Measurements from ENCODE around the gene WDR70.

Gene WDR70

DNA sequence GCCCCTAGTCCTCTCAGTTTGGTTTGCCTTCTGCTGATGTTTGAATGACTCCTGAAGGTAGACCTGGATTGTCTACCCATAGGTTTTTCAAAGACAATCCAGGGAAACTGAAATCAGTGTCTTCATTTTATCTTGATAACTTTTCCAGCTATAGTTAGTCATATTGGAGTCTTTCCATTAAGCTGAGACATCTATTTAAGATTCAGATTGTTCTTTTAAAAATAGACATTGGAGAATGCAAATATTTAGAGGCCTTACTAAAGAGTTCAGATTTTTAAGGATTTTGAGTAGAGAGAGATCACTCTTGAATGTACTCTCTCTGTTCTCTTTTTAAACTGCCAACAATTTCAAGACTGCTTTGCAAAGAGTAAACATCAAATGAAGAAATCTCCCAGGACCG is 391.7 kb downstream of the WDR70 start:
- Histone ChIP-seq H3K9me3 (peaks cover 0 to 11% (median 0%) of the 10 kb centered on the region in 3 donors), H3K27me3 (no peaks in the 10 kb centered on the region), H3K4me3 (no peak overlapping the region), H3K27ac (no peak overlapping the region), H3K36me3 (no peaks in the 10 kb centered on the region), H3K4me1 (no peaks in the 10 kb centered on the region)
- TF ChIP-seq, protein P1, sequence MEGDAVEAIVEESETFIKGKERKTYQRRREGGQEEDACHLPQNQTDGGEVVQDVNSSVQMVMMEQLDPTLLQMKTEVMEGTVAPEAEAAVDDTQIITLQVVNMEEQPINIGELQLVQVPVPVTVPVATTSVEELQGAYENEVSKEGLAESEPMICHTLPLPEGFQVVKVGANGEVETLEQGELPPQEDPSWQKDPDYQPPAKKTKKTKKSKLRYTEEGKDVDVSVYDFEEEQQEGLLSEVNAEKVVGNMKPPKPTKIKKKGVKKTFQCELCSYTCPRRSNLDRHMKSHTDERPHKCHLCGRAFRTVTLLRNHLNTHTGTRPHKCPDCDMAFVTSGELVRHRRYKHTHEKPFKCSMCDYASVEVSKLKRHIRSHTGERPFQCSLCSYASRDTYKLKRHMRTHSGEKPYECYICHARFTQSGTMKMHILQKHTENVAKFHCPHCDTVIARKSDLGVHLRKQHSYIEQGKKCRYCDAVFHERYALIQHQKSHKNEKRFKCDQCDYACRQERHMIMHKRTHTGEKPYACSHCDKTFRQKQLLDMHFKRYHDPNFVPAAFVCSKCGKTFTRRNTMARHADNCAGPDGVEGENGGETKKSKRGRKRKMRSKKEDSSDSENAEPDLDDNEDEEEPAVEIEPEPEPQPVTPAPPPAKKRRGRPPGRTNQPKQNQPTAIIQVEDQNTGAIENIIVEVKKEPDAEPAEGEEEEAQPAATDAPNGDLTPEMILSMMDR (IDR thresholded peaks at IDR 0.05): no peak
- intact Hi-C loops (cut with DNase I; ENCODE audit: low total_unique reads): no loop called here
- no peak for DNase-seq

DNA sequence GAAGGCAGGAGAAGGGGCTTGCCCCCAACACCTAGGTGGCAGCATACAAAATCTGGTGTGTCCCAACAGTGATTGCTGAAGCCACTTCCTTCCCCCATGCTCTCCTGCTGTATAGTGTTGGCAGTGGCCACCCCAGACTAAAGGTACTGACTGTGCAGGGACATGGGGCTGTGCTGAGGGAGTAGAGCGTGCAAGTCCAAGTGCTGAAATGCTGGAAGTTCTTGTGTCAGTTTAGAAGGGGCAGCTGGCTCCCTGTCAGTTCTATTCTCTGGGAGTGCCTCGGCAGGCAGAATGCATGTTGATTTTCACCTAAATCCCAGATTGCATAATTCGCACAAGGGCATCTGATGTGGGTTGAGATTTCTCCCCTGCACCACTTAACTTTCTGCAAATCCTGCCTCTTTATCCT is 392.1 kb downstream of the WDR70 start:
- TF ChIP-seq, protein P1 (IDR thresholded peaks at IDR 0.05): no peak
- intact Hi-C loops (cut with DNase I; ENCODE audit: low total_unique reads): no loop called here
- Histone ChIP-seq H3K9me3 (peaks cover 0 to 11% (median 0%) of the 10 kb centered on the region in 3 donors), H3K27me3 (no peaks in the 10 kb centered on the region), H3K36me3 (no peaks in the 10 kb centered on the region), H3K27ac (no peak overlapping the region), H3K4me1 (no peaks in the 10 kb centered on the region), H3K4me3 (no peak overlapping the region)
- DNase-seq: no peak

DNA sequence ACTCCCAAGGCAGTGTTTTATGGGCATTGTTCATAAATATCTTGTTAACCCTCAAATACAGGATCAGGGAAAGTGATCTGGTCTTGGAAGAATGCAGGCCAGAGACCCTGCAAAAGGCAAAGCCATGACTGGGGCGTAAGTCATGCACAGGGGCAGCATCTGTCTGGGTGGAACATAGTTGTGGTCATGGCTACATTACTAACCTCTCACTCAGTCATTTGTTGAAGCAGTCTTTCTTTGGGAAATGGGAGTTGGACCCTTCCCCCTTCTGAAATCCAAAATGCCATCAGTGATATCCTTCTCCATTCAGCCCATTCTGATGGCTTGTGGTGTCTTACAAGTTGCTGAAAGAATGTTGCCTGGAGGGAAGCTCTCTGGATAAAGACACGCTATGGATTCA is 392.6 kb downstream of the WDR70 start:
- H3K4me1 ChIP-seq: no peaks in the 10 kb centered on the region
- no peak for DNase-seq
- H3K9me3 ChIP-seq: peaks cover 0 to 11% (median 0%) of the 10 kb centered on the region in 3 donors
- no peak overlapping the region for H3K4me3 ChIP-seq
- H3K27ac ChIP-seq: no peak overlapping the region
- H3K36me3 ChIP-seq: no peaks in the 10 kb centered on the region
- H3K27me3 ChIP-seq: no peaks in the 10 kb centered on the region
- intact Hi-C loops (cut with DNase I; ENCODE audit: low total_unique reads): no loop called here
- TF ChIP-seq, protein P1 (IDR thresholded peaks at IDR 0.05): no peak

DNA sequence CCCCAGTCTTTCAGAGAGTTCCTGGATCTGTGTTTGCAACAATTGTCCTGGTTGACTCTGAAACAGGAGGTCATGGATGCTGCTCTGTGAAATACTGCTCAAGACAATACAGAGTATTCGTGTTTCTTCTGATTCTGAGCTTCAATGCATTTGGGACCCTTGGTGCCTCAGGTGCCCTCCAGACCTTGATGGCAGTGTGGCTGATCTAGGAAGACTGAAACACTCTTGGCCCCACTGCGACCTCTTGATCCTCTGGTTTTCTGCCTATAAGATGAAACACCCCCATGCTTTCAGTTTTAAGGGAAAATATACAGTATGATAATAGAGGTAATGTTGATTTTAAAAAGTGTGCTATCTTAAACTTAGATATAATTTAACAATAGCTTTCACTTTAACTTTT is 393.1 kb downstream of the WDR70 start:
- Histone ChIP-seq H3K4me1 (no peaks in the 10 kb centered on the region), H3K27ac (no peak overlapping the region), H3K9me3 (peaks cover 0 to 11% (median 0%) of the 10 kb centered on the region in 3 donors), H3K27me3 (no peaks in the 10 kb centered on the region), H3K36me3 (no peaks in the 10 kb centered on the region), H3K4me3 (no peak overlapping the region)
- TF ChIP-seq, protein P1 (IDR thresholded peaks at IDR 0.05): no peak
- DNase-seq: no peak
- intact Hi-C loops (cut with DNase I; ENCODE audit: low total_unique reads): no loop called here

DNA sequence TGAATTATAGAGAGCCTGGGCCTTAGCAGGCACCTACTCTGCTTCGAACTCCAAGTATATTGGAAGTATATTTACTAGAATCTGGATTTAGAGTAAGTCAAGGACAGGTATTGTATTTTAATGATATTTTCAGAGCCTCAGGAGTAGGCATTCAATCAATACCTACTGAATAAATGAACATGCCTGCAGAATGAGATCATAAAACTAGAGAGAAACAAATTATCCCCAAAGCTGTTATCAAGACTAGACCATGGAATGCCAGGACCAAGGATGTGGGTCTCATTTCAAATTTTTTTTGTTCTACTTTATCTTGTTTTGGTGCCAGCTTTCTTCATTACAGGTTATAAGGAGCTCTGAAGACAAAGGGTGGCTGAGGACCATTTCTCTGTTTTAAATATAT is 394.7 kb downstream of the WDR70 start:
- no peak for DNase-seq
- no peak overlapping the region for H3K4me3 ChIP-seq
- no peaks in the 10 kb centered on the region for H3K36me3 ChIP-seq
- H3K27me3 ChIP-seq: no peaks in the 10 kb centered on the region
- H3K27ac ChIP-seq: no peak overlapping the region
- H3K4me1 ChIP-seq: no peaks in the 10 kb centered on the region
- intact Hi-C loops (cut with DNase I; ENCODE audit: low total_unique reads): no loop called here
- TF ChIP-seq, protein P1 (IDR thresholded peaks at IDR 0.05): no peak
- H3K9me3 ChIP-seq: peaks cover 0 to 11% (median 0%) of the 10 kb centered on the region in 3 donors

DNA sequence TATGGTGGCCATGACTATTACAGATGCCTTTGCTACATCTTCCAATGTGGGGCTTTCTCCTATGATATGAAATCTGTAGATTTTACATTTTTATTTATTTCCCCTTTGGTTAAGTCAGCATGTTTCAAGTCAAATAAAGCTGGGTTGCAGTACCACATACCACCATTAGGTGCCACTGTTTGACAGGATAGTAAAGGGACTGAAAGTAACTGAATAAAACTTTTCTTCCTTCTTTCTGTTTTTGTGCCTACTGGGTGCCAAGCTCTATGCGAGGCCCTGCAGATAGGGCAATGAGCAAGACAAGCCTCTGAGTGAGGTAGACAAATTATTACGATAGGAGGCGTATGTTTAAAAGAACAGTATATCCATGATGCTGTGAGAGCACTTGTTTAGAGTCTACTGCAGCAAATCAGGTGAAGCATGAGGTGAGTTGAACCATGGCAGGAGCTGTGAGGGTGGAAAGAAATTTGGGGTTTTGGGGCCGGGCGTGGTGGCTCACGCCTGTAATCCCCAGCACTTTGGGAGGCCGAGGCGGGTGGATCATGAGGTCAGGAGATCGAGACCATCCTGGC is 395.9 kb downstream of the WDR70 start:
- TF ChIP-seq, protein P1 (IDR thresholded peaks at IDR 0.05): peak in 1 of 2 experiments; percentile 28
- peaks cover 0 to 11% (median 0%) of the 10 kb centered on the region in 3 donors for H3K9me3 ChIP-seq
- H3K27me3 ChIP-seq: no peaks in the 10 kb centered on the region
- intact Hi-C loops (cut with DNase I; ENCODE audit: low total_unique reads): no loop called here
- no peak overlapping the region for H3K27ac ChIP-seq
- DNase-seq: no peak
- H3K4me1 ChIP-seq: no peaks in the 10 kb centered on the region
- H3K36me3 ChIP-seq: no peaks in the 10 kb centered on the region
- no peak overlapping the region for H3K4me3 ChIP-seq
